ENCODE data around the gene SERGEF. TPM values are rescaled to one million over a fixed set of nuclear protein-coding genes. Genes with fewer than 3 reads are reported as not detected.

SERGEF gene
- polyA plus RNA-seq, 3 donors = 14.3 to 33.7 (median 33.3) TPM

- Histone ChIP-seq H3K79me2 (ENCODE audit: insufficient read depth, low read length) (no peaks in the 10 kb centered on the region), H4K20me1 (ENCODE audit: insufficient read depth, low read length) (no peaks in the 10 kb centered on the region), H3K9me3 (replicated peaks in 1 of 2; ENCODE audit: control insufficient read depth in 1 of 2, insufficient read depth in 1 of 2, low read length in 2 of 2) (no peaks in the 10 kb centered on the region), H3K27ac (ENCODE audit: low read depth in 1 of 2, low read length in 2 of 2) (no peak overlapping the region), H3K9ac (ENCODE audit: insufficient read depth, low read length, poor library complexity, severe bottlenecking) (no peak overlapping the region), H3K27me3 (ENCODE audit: control insufficient read depth in 2 of 2, insufficient read depth in 2 of 2, low read length in 2 of 2) (no peaks in the 10 kb centered on the region), H3K4me2 (replicated peaks; ENCODE audit: extremely low read depth, low read length, poor library complexity, severe bottlenecking) (no peak overlapping the region), H3K4me1 (ENCODE audit: control insufficient read depth in 1 of 2, insufficient read depth in 2 of 2, low read length in 2 of 2) (no peaks in the 10 kb centered on the region), H2AFZ (ENCODE audit: insufficient read depth, low read depth, low read length, poor library complexity, severe bottlenecking) (no peak overlapping the region), H3K4me3 (replicated peaks in 1 of 3; ENCODE audit: low read depth in 2 of 3, low read length in 3 of 3) (no peak overlapping the region), H3K36me3 (replicated peaks in 1 of 2; ENCODE audit: control insufficient read depth in 1 of 2, insufficient read depth in 2 of 2, low read length in 2 of 2) (no peaks in the 10 kb centered on the region)
- Mint-ChIP-seq H3K27ac (no peak overlapping the region), H3K4me3 (no peak overlapping the region), H3K9me3 (peaks cover 0 to 5% (median 1%) of the 10 kb centered on the region in 7 donors), H3K36me3 (peaks cover 0 to 1% of the 10 kb centered on the region in 2 donors), H3K4me1 (no peaks in the 10 kb centered on the region), H3K27me3 (ENCODE audit: low read depth in 3 of 3) (peaks cover 0 to 2% (median 0%) of the 10 kb centered on the region in 3 donors)
- WGBS (ENCODE audit: insufficient coverage) = 93% methylated on average over 3 of the region's 3 CpGs
- no peak for DNase-seq
- no peak for TF ChIP-seq CTCF (IDR thresholded peaks at IDR 0.05)
- intact Hi-C loops (cut with micrococcal nuclease) = no loop called here
Measured at GRCh38 chr11:17810746-17811145, 202.1 kb downstream of the SERGEF start.

- H3K27ac Mint-ChIP-seq = no peak overlapping the region
- Histone ChIP-seq H3K27ac (ENCODE audit: low read depth in 1 of 2, low read length in 2 of 2) (no peak overlapping the region), H3K36me3 (replicated peaks in 1 of 2; ENCODE audit: control insufficient read depth in 1 of 2, insufficient read depth in 2 of 2, low read length in 2 of 2) (no peaks in the 10 kb centered on the region), H3K9me3 (replicated peaks in 1 of 2; ENCODE audit: control insufficient read depth in 1 of 2, insufficient read depth in 1 of 2, low read length in 2 of 2) (no peaks in the 10 kb centered on the region), H3K27me3 (ENCODE audit: control insufficient read depth in 2 of 2, insufficient read depth in 2 of 2, low read length in 2 of 2) (no peaks in the 10 kb centered on the region), H3K79me2 (ENCODE audit: insufficient read depth, low read length) (no peaks in the 10 kb centered on the region), H4K20me1 (ENCODE audit: insufficient read depth, low read length) (no peaks in the 10 kb centered on the region), H3K4me2 (replicated peaks; ENCODE audit: extremely low read depth, low read length, poor library complexity, severe bottlenecking) (no peak overlapping the region), H2AFZ (ENCODE audit: insufficient read depth, low read depth, low read length, poor library complexity, severe bottlenecking) (no peak overlapping the region), H3K4me1 (ENCODE audit: control insufficient read depth in 1 of 2, insufficient read depth in 2 of 2, low read length in 2 of 2) (no peaks in the 10 kb centered on the region), H3K9ac (ENCODE audit: insufficient read depth, low read length, poor library complexity, severe bottlenecking) (no peak overlapping the region), H3K4me3 (replicated peaks in 1 of 3; ENCODE audit: low read depth in 2 of 3, low read length in 3 of 3) (no peak overlapping the region)
- 100% methylated on average over 1 of the region's 1 CpG for WGBS (ENCODE audit: insufficient coverage)
- intact Hi-C loops (cut with micrococcal nuclease) = no loop called here
- H3K9me3 Mint-ChIP-seq = peaks cover 0 to 5% (median 1%) of the 10 kb centered on the region in 7 donors
- no peak for DNase-seq
- TF ChIP-seq CTCF (IDR thresholded peaks at IDR 0.05) = no peak
- H3K36me3 Mint-ChIP-seq = peaks cover 0 to 1% of the 10 kb centered on the region in 2 donors
- H3K4me1 Mint-ChIP-seq = no peaks in the 10 kb centered on the region
- no peak overlapping the region for H3K4me3 Mint-ChIP-seq
- peaks cover 0 to 2% (median 0%) of the 10 kb centered on the region in 3 donors for H3K27me3 Mint-ChIP-seq (ENCODE audit: low read depth in 3 of 3)
Measured at GRCh38 chr11:17810041-17810440, 202.8 kb downstream of the SERGEF start.

Measured in CD14-positive monocyte (primary cell).